HG02610 (cell line): Measurements from ENCODE around the gene ADH1C.

Source experiments
- ATAC-seq: cut with Tn5 transposase; IDR thresholded peaks from one replicate; pipeline ENCODE4 v1.9.1; 2021; ENCODE audit warnings: mild to moderate bottlenecking, moderate library complexity; ENCODE audit not compliant: unreplicated experiment

The ADH1C gene

GRCh38 chr4:99305638-99306400 is 46.7 kb downstream of the ADH1C start:
- no peak for ATAC-seq

- no peak for ATAC-seq
Observed at GRCh38 chr4:99301376-99302164, 51.0 kb downstream of the ADH1C start.

DNA sequence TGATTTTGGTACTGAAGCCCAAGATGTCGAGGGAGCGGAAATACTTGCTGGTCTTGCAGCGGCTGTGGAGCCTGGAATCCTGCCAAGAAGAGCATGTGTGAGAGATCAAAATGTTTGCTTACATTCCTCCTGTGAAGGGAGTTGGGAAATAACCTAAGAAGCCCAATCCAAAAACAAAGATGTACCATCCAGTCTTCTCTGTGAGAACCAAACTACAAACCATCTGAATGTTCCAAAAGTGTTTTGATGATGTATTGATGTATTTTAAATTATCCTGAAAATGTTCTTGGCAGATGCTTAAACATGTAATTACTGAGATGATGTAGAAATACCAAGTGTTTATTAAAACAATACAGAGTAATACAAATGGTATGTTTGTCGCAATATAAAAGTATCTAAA is 51.6 kb downstream of the ADH1C start:
- ATAC-seq: no peak

GRCh38 chr4:99293357-99293756 is 59.2 kb downstream of the ADH1C start:
- no peak for ATAC-seq

GRCh38 chr4:99290848-99291786 is 61.4 kb downstream of the ADH1C start, which contains the start of gene ADH1A:
Gene ADH1A, minus strand, starts transcription at chr4:99290985. Its CDS starts 71 bp downstream, at chr4:99290914.
- ATAC-seq: no peak
